ENCODE results near the gene MGAT5.

The MGAT5 gene

GRCh38 chr2:134405611-134406081, 151.8 kb downstream of the MGAT5 start:
- no peak for DNase-seq

- no peak for DNase-seq
Measured at GRCh38 chr2:134406311-134406710, 152.4 kb downstream of the MGAT5 start.

- no peak for DNase-seq
Measured at GRCh38 chr2:134406736-134407135, 152.9 kb downstream of the MGAT5 start.

GRCh38 chr2:134407154-134407890, 153.4 kb downstream of the MGAT5 start:
- DNase-seq = no peak

- DNase-seq = no peak
Measured at GRCh38 chr2:134408386-134408785, 154.5 kb downstream of the MGAT5 start.

GRCh38 chr2:134408791-134409190, 154.9 kb downstream of the MGAT5 start:
- DNase-seq = no peak

GRCh38 chr2:134410006-134410405, 156.1 kb downstream of the MGAT5 start:
- DNase-seq = no peak

- no peak for DNase-seq
Measured at GRCh38 chr2:134410831-134411231, 157.0 kb downstream of the MGAT5 start.

- no peak for DNase-seq
Measured at GRCh38 chr2:134411279-134411827, 157.5 kb downstream of the MGAT5 start.

GRCh38 chr2:134411828-134412638, 158.2 kb downstream of the MGAT5 start:
- DNase-seq = peak; percentile 61

- DNase-seq = no peak
Measured at GRCh38 chr2:134412639-134412999, 158.7 kb downstream of the MGAT5 start.

- DNase-seq = no peak
Measured at GRCh38 chr2:134413430-134413829, 159.6 kb downstream of the MGAT5 start.

GRCh38 chr2:134413912-134414311, 160.0 kb downstream of the MGAT5 start:
- DNase-seq = no peak

- DNase-seq = no peak
Measured at GRCh38 chr2:134416018-134416417, 162.1 kb downstream of the MGAT5 start.

- DNase-seq = no peak
Measured at GRCh38 chr2:134416637-134417036, 162.8 kb downstream of the MGAT5 start.

GRCh38 chr2:134417968-134418582, 164.2 kb downstream of the MGAT5 start:
- DNase-seq = no peak

GRCh38 chr2:134420259-134420658, 166.4 kb downstream of the MGAT5 start:
- DNase-seq = no peak

GRCh38 chr2:134420920-134421319, 167.0 kb downstream of the MGAT5 start:
- no peak for DNase-seq

GRCh38 chr2:134421556-134422328, 167.9 kb downstream of the MGAT5 start:
- DNase-seq = no peak

GRCh38 chr2:134425724-134426496, 172.0 kb downstream of the MGAT5 start:
- DNase-seq = no peak

GRCh38 chr2:134426721-134427120, 172.8 kb downstream of the MGAT5 start:
- DNase-seq = no peak

GRCh38 chr2:134429886-134430285, 176.0 kb downstream of the MGAT5 start:
- no peak for DNase-seq

Measured in activated CD8-positive, alpha-beta memory T cell treated with anti-CD3 and anti-CD28 coated beads, Interleukin-2, amount 50 U/mL, for 4 hours (primary cell).